Measurements from ENCODE around the gene VCP. TPM values are rescaled to one million over a fixed set of nuclear protein-coding genes. Genes with fewer than 3 reads are reported as not detected.
A peak's percentile ranks its signal among the peaks of the same experiment; 100 is the strongest.

VCP gene
- total and polyA plus RNA-seq, 2 donors (not counting 1 experiment from before 2014, with no cell fraction given) = 93.0 to 178 TPM

DNA sequence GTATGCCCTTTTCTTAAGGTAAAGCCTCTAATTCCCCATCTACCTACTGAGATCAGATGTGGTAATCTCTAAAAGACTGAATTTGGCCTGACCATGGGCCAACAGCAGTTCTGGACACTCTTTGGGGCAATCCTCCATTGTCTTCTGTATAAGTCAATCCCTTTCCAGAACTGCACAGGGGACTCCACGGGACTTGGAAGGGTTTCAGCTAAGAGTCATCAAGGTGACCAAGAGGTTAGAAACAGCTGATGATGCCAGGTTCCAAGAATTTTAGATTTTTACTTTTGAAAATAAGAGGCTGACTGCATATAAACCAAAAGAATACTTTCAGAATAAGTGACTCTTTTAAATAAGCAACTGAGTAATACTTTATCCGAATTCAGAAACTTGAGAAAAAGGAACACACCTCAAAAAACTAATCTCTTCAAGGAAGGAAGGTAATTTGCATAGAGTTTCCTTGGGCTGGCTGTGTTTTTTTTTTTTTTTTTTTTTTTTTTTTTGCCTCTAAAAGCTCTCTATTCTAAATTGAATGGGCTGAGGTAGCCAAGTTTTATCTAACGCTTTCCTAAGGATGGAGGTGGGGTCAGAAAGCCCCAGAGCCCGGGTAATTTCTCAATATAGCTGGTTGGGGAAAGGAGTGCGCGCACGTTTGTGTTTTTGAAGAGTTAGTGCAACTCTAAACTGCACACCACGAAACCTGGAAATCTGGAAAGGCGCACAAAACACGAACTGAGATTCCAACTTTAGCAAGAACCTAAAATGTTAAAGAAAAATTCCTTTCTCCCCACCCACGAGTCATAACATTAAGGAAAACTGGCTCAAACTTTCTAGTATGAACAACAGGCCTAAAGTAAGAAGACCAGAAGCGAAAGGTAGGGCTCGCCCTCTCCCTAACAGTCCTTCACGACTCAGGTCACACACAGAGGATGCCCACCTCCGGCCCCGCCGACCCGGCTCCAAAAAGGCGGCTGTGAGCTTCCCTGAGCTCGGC lies 1.3 kb downstream of the VCP start:
- TF ChIP-seq, protein P1, sequence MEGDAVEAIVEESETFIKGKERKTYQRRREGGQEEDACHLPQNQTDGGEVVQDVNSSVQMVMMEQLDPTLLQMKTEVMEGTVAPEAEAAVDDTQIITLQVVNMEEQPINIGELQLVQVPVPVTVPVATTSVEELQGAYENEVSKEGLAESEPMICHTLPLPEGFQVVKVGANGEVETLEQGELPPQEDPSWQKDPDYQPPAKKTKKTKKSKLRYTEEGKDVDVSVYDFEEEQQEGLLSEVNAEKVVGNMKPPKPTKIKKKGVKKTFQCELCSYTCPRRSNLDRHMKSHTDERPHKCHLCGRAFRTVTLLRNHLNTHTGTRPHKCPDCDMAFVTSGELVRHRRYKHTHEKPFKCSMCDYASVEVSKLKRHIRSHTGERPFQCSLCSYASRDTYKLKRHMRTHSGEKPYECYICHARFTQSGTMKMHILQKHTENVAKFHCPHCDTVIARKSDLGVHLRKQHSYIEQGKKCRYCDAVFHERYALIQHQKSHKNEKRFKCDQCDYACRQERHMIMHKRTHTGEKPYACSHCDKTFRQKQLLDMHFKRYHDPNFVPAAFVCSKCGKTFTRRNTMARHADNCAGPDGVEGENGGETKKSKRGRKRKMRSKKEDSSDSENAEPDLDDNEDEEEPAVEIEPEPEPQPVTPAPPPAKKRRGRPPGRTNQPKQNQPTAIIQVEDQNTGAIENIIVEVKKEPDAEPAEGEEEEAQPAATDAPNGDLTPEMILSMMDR (IDR thresholded peaks at IDR 0.05) = no peak
- TF ChIP-seq EZH2 (IDR thresholded peaks at IDR 0.05; ENCODE audit: borderline replicate concordance, insufficient read depth, low read depth, low read length, poor library complexity, severe bottlenecking) = no peak
- ATAC-seq (ENCODE audit: low read depth) (no peak), DNase-seq (peak; percentile 58)
- CTCF ChIA-PET = interaction anchor here (0.7 to 4.1 kb wide), 12 partner anchors 9 to 171 kb away, joined by 3 to 20 read pairs (median 5); partner anchors contain the start of genes FANCG, PIGO and STOML2
- 1% methylated on average over 13 of the region's 20 CpGs for WGBS (ENCODE audit: insufficient coverage)
- no peaks in the 10 kb centered on the region for H3K9me3 ChIP-seq (ENCODE audit: control extremely low read depth in 1 of 3, control insufficient read depth in 2 of 3, insufficient read depth in 1 of 3, low read length in 2 of 3)
- POLR2A ChIA-PET = interaction anchor here (0.5 to 2.3 kb wide), 11 partner anchors 9 to 943 kb away, joined by 3 to 14 read pairs (median 4); partner anchors contain the start of genes ATOSB, DNAJB5, FANCG and PIGO
- peak overlapping the region; percentile 84 to 97 for H3K27ac ChIP-seq (ENCODE audit: low read length in 2 of 2)
- H3K4me1 ChIP-seq (ENCODE audit: control insufficient read depth in 2 of 2, insufficient read depth in 2 of 2, low read length in 2 of 2) = peaks cover 40 to 45% of the 10 kb centered on the region in 2 donors
- no peaks in the 10 kb centered on the region for H3K27me3 Mint-ChIP-seq
- H3K36me3 ChIP-seq (replicated peaks in 1 of 2; ENCODE audit: control extremely low read depth in 1 of 2, control insufficient read depth in 1 of 2, extremely low read depth in 1 of 2, insufficient read depth in 2 of 2, low read length in 1 of 2) = peaks cover 2 to 47% of the 10 kb centered on the region in 2 experiments
- peak overlapping the region; percentile 89 for H3K4me3 Mint-ChIP-seq
- no peaks in the 10 kb centered on the region for H3K9me3 Mint-ChIP-seq (ENCODE audit: insufficient read depth)
- H3K9ac ChIP-seq (ENCODE audit: low read length) = peak overlapping the region; percentile 96
- no peaks in the 10 kb centered on the region for H3K27me3 ChIP-seq (replicated peaks in 1 of 4; ENCODE audit: control extremely low read depth in 1 of 4, control insufficient read depth in 3 of 4, insufficient read depth in 4 of 4, low read length in 3 of 4)
- peak overlapping the region; percentile 78 for H2AFZ ChIP-seq (ENCODE audit: insufficient read depth, low read depth, low read length, poor library complexity, severe bottlenecking)
- peak overlapping the region; percentile 73 to 96 (median 86) for H3K4me3 ChIP-seq (ENCODE audit: control extremely low read depth in 1 of 5, extremely low read depth in 1 of 5, insufficient read depth in 1 of 5, low read depth in 2 of 5, low read length in 4 of 5)
- peak overlapping the region; percentile 87 for H3K4me2 ChIP-seq (replicated peaks; ENCODE audit: low read depth, low read length, poor library complexity, severe bottlenecking)
- intact Hi-C loops (cut with micrococcal nuclease) = loop anchor here (2.0 to 10.0 kb wide), 2 partner anchors 20 to 664 kb away; partner anchors contain the start of genes CREB3 and TLN1
- H4K20me1 ChIP-seq (ENCODE audit: control insufficient read depth, insufficient read depth, low read length, poor library complexity, severe bottlenecking) = peaks cover 63% of the 10 kb centered on the region
- H3K4me1 Mint-ChIP-seq = peaks cover 54% of the 10 kb centered on the region
- H3K27ac Mint-ChIP-seq = peak overlapping the region; percentile 90
- peaks cover 74% of the 10 kb centered on the region for H3K79me2 ChIP-seq (ENCODE audit: control insufficient read depth, insufficient read depth, low read length)
